Measurements from ENCODE around the gene TMEFF2. TPM values are rescaled to one million over a fixed set of nuclear protein-coding genes. Genes with fewer than 3 reads are reported as not detected.

TMEFF2 gene
- total RNA-seq, 2 donors from 2014 or later, result 0.21 TPM; not detected in 1

GRCh38 chr2:192059266-192059665 lies 135.5 kb downstream of the TMEFF2 start:
- Histone ChIP-seq H3K36me3 (no peaks in the 10 kb centered on the region), H3K4me1 (ENCODE audit: control insufficient read depth in 1 of 2, low read depth in 2 of 2) (no peaks in the 10 kb centered on the region), H3K4me3 (no peak overlapping the region), H3K27me3 (replicated peaks; ENCODE audit: insufficient read depth) (no peaks in the 10 kb centered on the region), H3K27ac (no peak overlapping the region), H3K9me3 (no peaks in the 10 kb centered on the region)
- no peak for TF ChIP-seq CTCF (IDR thresholded peaks at IDR 0.05)
- DNase-seq (ENCODE audit: low spot score) (no peak), ATAC-seq (ENCODE audit: insufficient number of reproducible peaks, low FRiP score, low read depth) (no peak)

- ATAC-seq (ENCODE audit: insufficient number of reproducible peaks, low FRiP score, low read depth) (no peak), DNase-seq (ENCODE audit: low spot score) (no peak)
Observed at GRCh38 chr2:192053921-192054320, 140.8 kb downstream of the TMEFF2 start.

GRCh38 chr2:192051533-192051932 lies 143.2 kb downstream of the TMEFF2 start:
- TF ChIP-seq CTCF (IDR thresholded peaks at IDR 0.05), result no peak
- H3K27ac ChIP-seq, result no peak overlapping the region
- DNase-seq (ENCODE audit: low spot score) (no peak), ATAC-seq (ENCODE audit: insufficient number of reproducible peaks, low FRiP score, low read depth) (no peak)
- no peaks in the 10 kb centered on the region for H3K27me3 ChIP-seq (replicated peaks; ENCODE audit: insufficient read depth)
- H3K36me3 ChIP-seq, result no peaks in the 10 kb centered on the region
- H3K4me3 ChIP-seq, result no peak overlapping the region
- H3K4me1 ChIP-seq (ENCODE audit: control insufficient read depth in 1 of 2, low read depth in 2 of 2), result no peaks in the 10 kb centered on the region
- H3K9me3 ChIP-seq, result no peaks in the 10 kb centered on the region

More at GRCh38 chr2:192053921-192054320, 140.8 kb downstream of the TMEFF2 start:
- Histone ChIP-seq H3K9me3 (no peaks in the 10 kb centered on the region), H3K4me1 (ENCODE audit: control insufficient read depth in 1 of 2, low read depth in 2 of 2) (no peaks in the 10 kb centered on the region), H3K36me3 (no peaks in the 10 kb centered on the region), H3K4me3 (no peak overlapping the region), H3K27me3 (replicated peaks; ENCODE audit: insufficient read depth) (no peaks in the 10 kb centered on the region), H3K27ac (no peak overlapping the region)
- no peak for TF ChIP-seq CTCF (IDR thresholded peaks at IDR 0.05)

GRCh38 chr2:192049362-192049761 lies 145.4 kb downstream of the TMEFF2 start:
- Histone ChIP-seq H3K36me3 (no peaks in the 10 kb centered on the region), H3K27me3 (replicated peaks; ENCODE audit: insufficient read depth) (no peaks in the 10 kb centered on the region), H3K4me1 (ENCODE audit: control insufficient read depth in 1 of 2, low read depth in 2 of 2) (no peaks in the 10 kb centered on the region), H3K9me3 (no peaks in the 10 kb centered on the region), H3K4me3 (no peak overlapping the region), H3K27ac (no peak overlapping the region)
- TF ChIP-seq CTCF (IDR thresholded peaks at IDR 0.05), result no peak
- DNase-seq (ENCODE audit: low spot score), result no peak
- ATAC-seq (ENCODE audit: insufficient number of reproducible peaks, low FRiP score, low read depth), result no peak

GRCh38 chr2:192047315-192048107 lies 147.2 kb downstream of the TMEFF2 start:
- Histone ChIP-seq H3K27me3 (replicated peaks; ENCODE audit: insufficient read depth) (no peaks in the 10 kb centered on the region), H3K4me3 (no peak overlapping the region), H3K36me3 (no peaks in the 10 kb centered on the region), H3K4me1 (ENCODE audit: control insufficient read depth in 1 of 2, low read depth in 2 of 2) (no peaks in the 10 kb centered on the region), H3K27ac (no peak overlapping the region), H3K9me3 (no peaks in the 10 kb centered on the region)
- no peak for DNase-seq (ENCODE audit: low spot score)
- no peak for ATAC-seq (ENCODE audit: insufficient number of reproducible peaks, low FRiP score, low read depth)
- TF ChIP-seq CTCF (IDR thresholded peaks at IDR 0.05), result no peak

All from thoracic aorta (tissue), 2 donors.